WTC11 (cell line): ENCODE results near the gene SPHK2. TPM values are rescaled to one million over a fixed set of nuclear protein-coding genes. Genes with fewer than 3 reads are reported as not detected.

Source experiments
- ATAC-seq: fragments of 200-7000 bp; cut with Tn5 transposase; 2 replicates; pipeline ENCODE4 v1.10.0; 2021; ENCODE audit warnings: mild to moderate bottlenecking, moderate library complexity
- CTCF ChIA-PET: fragments of 300-600 bp; sonication (Branson Sonifier 250); formaldehyde crosslinking; loops from one replicate; lab custom pipeline; 2021; ENCODE audit warnings: antibody characterized with exemption; lab: Charles Lee
- POLR2A ChIA-PET: fragments of 350-600 bp; sonication (Branson Sonifier 250); formaldehyde crosslinking; loops from one replicate; lab custom pipeline; 2021; ENCODE audit warnings: antibody characterized with exemption; lab: Charles Lee
- DNase-seq: peaks from one replicate; pipeline ENCODE4 v3.0.0; 2021; ENCODE audit warnings: low spot score
- H3K27ac Mint-ChIP-seq: 2 replicates; pipeline ENCODE4 v1.8.0; 2021; ENCODE audit warnings: mixed read lengths
- H3K27me3 Mint-ChIP-seq: 2 replicates; pipeline ENCODE4 v1.8.0; 2021; ENCODE audit warnings: low read depth, mild to moderate bottlenecking, moderate library complexity, mixed read lengths
- H3K36me3 Mint-ChIP-seq: 2 replicates; pipeline ENCODE4 v1.8.0; 2021; ENCODE audit warnings: mixed read lengths
- H3K4me1 Mint-ChIP-seq: 2 replicates; pipeline ENCODE4 v1.8.0; 2022; ENCODE audit warnings: mixed read lengths
- H3K4me3 Mint-ChIP-seq: 2 replicates; pipeline ENCODE4 v1.8.0; 2021; ENCODE audit warnings: mild to moderate bottlenecking, moderate library complexity, mixed read lengths
- H3K9me3 Mint-ChIP-seq: 2 replicates; pipeline ENCODE4 v1.8.0; 2021; ENCODE audit warnings: mixed read lengths
- CBFB ChIP-seq: sonication (generic); formaldehyde crosslinking; IDR thresholded peaks from 2 replicates; pipeline ENCODE4 v1.8.1; 2022; ENCODE audit warnings: mild to moderate bottlenecking, low read depth, missing genetic modification reagents
- ESRRA ChIP-seq: sonication (generic); formaldehyde crosslinking; IDR thresholded peaks from 2 replicates; pipeline ENCODE4 v1.8.1; 2022; ENCODE audit warnings: mild to moderate bottlenecking, missing genetic modification reagents, borderline replicate concordance
- FOXK1 ChIP-seq: sonication (generic); formaldehyde crosslinking; IDR thresholded peaks from 2 replicates; pipeline ENCODE4 v1.8.0; 2022; ENCODE audit warnings: mild to moderate bottlenecking, moderate library complexity, missing genetic modification reagents
- GRHL2 ChIP-seq: fragments of 250-450 bp; sonication (Bioruptor Pico); IDR thresholded peaks from 2 replicates; pipeline ENCODE4 v1.8.0; 2022; ENCODE audit warnings: mild to moderate bottlenecking, moderate library complexity; ENCODE audit not compliant: insufficient replicate concordance, severe bottlenecking
- GTF2I ChIP-seq: fragments of 250-450 bp; sonication (Bioruptor Pico); conservative IDR thresholded peaks from 2 replicates; pipeline ENCODE4 v1.4.0; 2021; ENCODE audit warnings: mild to moderate bottlenecking
- IRF2 ChIP-seq: sonication (generic); formaldehyde crosslinking; IDR thresholded peaks from 2 replicates; pipeline ENCODE4 v1.8.0; 2022; ENCODE audit warnings: low read depth, missing genetic modification reagents, borderline replicate concordance
- NR1H2 ChIP-seq: sonication (generic); formaldehyde crosslinking; IDR thresholded peaks from 2 replicates; pipeline ENCODE4 v1.9.0; 2021; ENCODE audit warnings: mild to moderate bottlenecking, moderate library complexity, missing genetic modification reagents
- ZNF232 ChIP-seq: sonication (generic); formaldehyde crosslinking; IDR thresholded peaks from 2 replicates; pipeline ENCODE4 v1.8.0; 2022; ENCODE audit warnings: mild to moderate bottlenecking, missing genetic modification reagents
- ZNF263 ChIP-seq: sonication (generic); formaldehyde crosslinking; IDR thresholded peaks from 2 replicates; pipeline ENCODE4 v1.8.1; 2022; ENCODE audit warnings: low read depth, mild to moderate bottlenecking, moderate library complexity, missing genetic modification reagents
- ZNF423 ChIP-seq: fragments of 250-450 bp; sonication (Bioruptor Pico); IDR thresholded peaks from 2 replicates; pipeline ENCODE4 v2.1.2; 2022; ENCODE audit warnings: mild to moderate bottlenecking, moderate library complexity
- total RNA-seq: library from RNA; stranded (reverse); gene quantifications from 3 replicates; pipeline ENCODE4 v1.2.3, GENCODE V29; 2021
- TF ChIP-seq, protein P1 (sequence below): sonication (generic); formaldehyde crosslinking; IDR thresholded peaks from 2 replicates; pipeline ENCODE4 v1.8.1; 2023; ENCODE audit warnings: mild to moderate bottlenecking, moderate library complexity, missing genetic modification reagents
- TF ChIP-seq, protein P2 (sequence below): sonication (generic); formaldehyde crosslinking; IDR thresholded peaks from 2 replicates; pipeline ENCODE4 v1.8.0; 2022; ENCODE audit warnings: mild to moderate bottlenecking, missing genetic modification reagents
- TF ChIP-seq, protein P3 (sequence below): sonication (generic); formaldehyde crosslinking; IDR thresholded peaks from 2 replicates; pipeline ENCODE4 v1.8.1; 2022; ENCODE audit warnings: low read depth, missing genetic modification reagents, borderline replicate concordance
- TF ChIP-seq, protein P4 (sequence below): sonication (generic); formaldehyde crosslinking; IDR thresholded peaks from 2 replicates; pipeline ENCODE4 v1.8.0; 2023; ENCODE audit warnings: mild to moderate bottlenecking, missing genetic modification reagents
- TF ChIP-seq, protein P5 (sequence below): sonication (generic); formaldehyde crosslinking; IDR thresholded peaks from 2 replicates; pipeline ENCODE4 v1.8.1; 2023; ENCODE audit warnings: mild to moderate bottlenecking, missing genetic modification reagents, moderate library complexity
- TF ChIP-seq, protein P6 (sequence below): sonication (generic); formaldehyde crosslinking; IDR thresholded peaks from 2 replicates; pipeline ENCODE4 v1.8.0; 2022; ENCODE audit warnings: mild to moderate bottlenecking, missing genetic modification reagents
- TF ChIP-seq, protein P7 (sequence below): sonication (generic); formaldehyde crosslinking; IDR thresholded peaks from 2 replicates; pipeline ENCODE4 v1.8.1; 2023; ENCODE audit warnings: mild to moderate bottlenecking, missing genetic modification reagents, borderline replicate concordance

Gene SPHK2
- total RNA-seq, 1 experiment from 2014 or later, result 64.6 TPM

DNA sequence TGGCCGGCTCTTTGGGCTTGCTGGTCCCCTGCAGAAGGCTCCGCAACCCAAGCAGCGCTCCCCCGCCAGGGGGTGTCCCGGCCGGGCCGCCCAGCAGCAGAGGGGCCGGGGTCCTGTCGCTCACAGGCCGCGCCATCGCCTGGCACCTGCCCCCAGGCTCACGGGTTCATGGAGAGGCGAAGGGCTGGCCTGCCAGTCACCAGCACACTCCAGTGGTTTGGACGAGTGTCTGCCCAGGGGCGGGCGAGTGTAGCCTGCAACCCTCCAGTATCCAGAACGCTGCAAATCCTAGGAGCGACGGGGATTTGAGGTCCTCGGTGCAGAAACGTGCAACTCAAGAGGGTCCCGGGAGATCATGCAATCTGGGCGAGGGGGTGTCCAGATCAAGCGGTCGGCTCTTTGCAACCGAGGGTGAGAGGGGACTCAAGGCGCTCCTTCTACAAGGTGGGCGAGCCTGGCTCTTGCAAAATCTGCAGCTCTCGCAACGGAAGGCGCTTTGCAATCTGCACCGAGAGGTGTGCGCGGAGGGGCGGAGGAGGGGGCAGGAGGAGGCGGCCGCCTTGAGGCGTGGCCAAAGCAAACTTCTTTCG, 17.6 kb downstream of the SPHK2 start, which contains the start of gene DBP:
DBP (minus strand) TSS at position 521 of the 590 bp plus-strand sequence; CDS start at position 136, 385 bp downstream.
- H3K27me3 Mint-ChIP-seq, result peaks cover 15% of the 10 kb centered on the region
- ATAC-seq (peak; percentile 2; the same call in 1 of the 2 replicates), DNase-seq (peak; percentile 50)
- H3K9me3 Mint-ChIP-seq, result no peaks in the 10 kb centered on the region
- CTCF ChIA-PET, result interaction anchor here (1.5 to 1.6 kb wide), 2 partner anchors 9 to 176 kb away, joined by 4 to 5 read pairs; partner anchors contain the start of gene CA11
- peaks cover 9% of the 10 kb centered on the region; the same call in 1 of the 2 replicates for H3K36me3 Mint-ChIP-seq
- peak within 1 kb of the TSS; percentile 81 for H3K4me3 Mint-ChIP-seq
- TF ChIP-seq, protein P1, sequence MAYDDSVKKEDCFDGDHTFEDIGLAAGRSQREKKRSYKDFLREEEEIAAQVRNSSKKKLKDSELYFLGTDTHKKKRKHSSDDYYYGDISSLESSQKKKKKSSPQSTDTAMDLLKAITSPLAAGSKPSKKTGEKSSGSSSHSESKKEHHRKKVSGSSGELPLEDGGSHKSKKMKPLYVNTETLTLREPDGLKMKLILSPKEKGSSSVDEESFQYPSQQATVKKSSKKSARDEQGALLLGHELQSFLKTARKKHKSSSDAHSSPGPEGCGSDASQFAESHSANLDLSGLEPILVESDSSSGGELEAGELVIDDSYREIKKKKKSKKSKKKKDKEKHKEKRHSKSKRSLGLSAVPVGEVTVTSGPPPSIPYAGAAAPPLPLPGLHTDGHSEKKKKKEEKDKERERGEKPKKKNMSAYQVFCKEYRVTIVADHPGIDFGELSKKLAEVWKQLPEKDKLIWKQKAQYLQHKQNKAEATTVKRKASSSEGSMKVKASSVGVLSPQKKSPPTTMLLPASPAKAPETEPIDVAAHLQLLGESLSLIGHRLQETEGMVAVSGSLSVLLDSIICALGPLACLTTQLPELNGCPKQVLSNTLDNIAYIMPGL (CRISPR knock-in tag), result 0 out of 2 replicates have a peak, but pooled peaks have one; percentile 9
- TF ChIP-seq, protein P2, sequence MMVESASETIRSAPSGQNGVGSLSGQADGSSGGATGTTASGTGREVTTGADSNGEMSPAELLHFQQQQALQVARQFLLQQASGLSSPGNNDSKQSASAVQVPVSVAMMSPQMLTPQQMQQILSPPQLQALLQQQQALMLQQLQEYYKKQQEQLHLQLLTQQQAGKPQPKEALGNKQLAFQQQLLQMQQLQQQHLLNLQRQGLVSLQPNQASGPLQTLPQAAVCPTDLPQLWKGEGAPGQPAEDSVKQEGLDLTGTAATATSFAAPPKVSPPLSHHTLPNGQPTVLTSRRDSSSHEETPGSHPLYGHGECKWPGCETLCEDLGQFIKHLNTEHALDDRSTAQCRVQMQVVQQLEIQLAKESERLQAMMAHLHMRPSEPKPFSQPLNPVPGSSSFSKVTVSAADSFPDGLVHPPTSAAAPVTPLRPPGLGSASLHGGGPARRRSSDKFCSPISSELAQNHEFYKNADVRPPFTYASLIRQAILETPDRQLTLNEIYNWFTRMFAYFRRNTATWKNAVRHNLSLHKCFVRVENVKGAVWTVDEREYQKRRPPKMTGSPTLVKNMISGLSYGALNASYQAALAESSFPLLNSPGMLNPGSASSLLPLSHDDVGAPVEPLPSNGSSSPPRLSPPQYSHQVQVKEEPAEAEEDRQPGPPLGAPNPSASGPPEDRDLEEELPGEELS (CRISPR knock-in tag), result no peak
- TF ChIP-seq IRF2 (CRISPR knock-in tag), result 0 out of 2 replicates have a peak, but pooled peaks have one; percentile 27
- 0 out of 2 replicates have a peak, but pooled peaks have one; percentile 2 for TF ChIP-seq CBFB (CRISPR knock-in tag)
- TF ChIP-seq, all 79 proteins: peak for 3
- POLR2A ChIA-PET, result interaction anchor here (1.2 kb wide), 1 partner anchor 102 kb away, joined by 3 read pairs; no protein-coding TSS in a partner anchor
- peak within 1 kb of the TSS; percentile 98 for H3K27ac Mint-ChIP-seq
- peaks cover 41% of the 10 kb centered on the region for H3K4me1 Mint-ChIP-seq

DNA sequence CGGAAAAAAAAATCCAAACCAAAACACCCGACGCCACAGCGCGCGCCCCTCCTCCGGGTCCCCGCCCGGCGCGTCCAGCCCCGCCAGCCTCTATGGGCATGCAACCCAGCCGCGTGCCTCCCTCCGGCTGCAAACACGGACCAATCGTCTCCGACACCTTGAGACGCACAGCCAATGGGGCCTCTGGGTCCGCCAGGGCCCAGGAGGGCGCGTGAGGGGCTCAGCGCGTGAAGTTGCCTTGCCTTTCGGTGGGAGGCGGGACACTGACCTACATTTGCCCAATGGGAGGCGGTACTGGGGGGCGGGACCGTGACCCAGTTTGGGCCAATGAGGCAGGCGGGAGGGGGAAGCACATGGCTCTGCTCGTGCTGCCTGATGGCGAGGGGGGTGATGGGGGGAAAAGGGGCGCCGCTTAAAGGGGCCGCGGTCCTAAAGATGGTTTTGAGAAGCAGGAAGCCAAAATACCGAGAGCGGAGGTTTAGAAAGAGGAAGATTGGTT, 18.2 kb downstream of the SPHK2 start:
- H3K36me3 Mint-ChIP-seq, result peaks cover 9% of the 10 kb centered on the region; the same call in 1 of the 2 replicates
- peaks cover 15% of the 10 kb centered on the region for H3K27me3 Mint-ChIP-seq
- H3K9me3 Mint-ChIP-seq, result no peaks in the 10 kb centered on the region
- H3K4me3 Mint-ChIP-seq, result peak overlapping the region; percentile 81
- CTCF ChIA-PET, result interaction anchor here (1.5 to 1.6 kb wide), 2 partner anchors 8 to 176 kb away, joined by 4 to 5 read pairs; partner anchors contain the start of gene CA11
- peaks cover 39% of the 10 kb centered on the region for H3K4me1 Mint-ChIP-seq
- POLR2A ChIA-PET, result interaction anchor here (1.2 kb wide), 1 partner anchor 101 kb away, joined by 3 read pairs; no protein-coding TSS in a partner anchor
- DNase-seq (peak; percentile 99), ATAC-seq (peak; percentile 74)
- H3K27ac Mint-ChIP-seq, result peak overlapping the region; percentile 98
- TF ChIP-seq, protein P3, sequence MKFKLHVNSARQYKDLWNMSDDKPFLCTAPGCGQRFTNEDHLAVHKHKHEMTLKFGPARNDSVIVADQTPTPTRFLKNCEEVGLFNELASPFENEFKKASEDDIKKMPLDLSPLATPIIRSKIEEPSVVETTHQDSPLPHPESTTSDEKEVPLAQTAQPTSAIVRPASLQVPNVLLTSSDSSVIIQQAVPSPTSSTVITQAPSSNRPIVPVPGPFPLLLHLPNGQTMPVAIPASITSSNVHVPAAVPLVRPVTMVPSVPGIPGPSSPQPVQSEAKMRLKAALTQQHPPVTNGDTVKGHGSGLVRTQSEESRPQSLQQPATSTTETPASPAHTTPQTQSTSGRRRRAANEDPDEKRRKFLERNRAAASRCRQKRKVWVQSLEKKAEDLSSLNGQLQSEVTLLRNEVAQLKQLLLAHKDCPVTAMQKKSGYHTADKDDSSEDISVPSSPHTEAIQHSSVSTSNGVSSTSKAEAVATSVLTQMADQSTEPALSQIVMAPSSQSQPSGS (CRISPR knock-in tag), result peak; percentile 80; the same call in 1 of the 2 replicates
- TF ChIP-seq, protein P4, sequence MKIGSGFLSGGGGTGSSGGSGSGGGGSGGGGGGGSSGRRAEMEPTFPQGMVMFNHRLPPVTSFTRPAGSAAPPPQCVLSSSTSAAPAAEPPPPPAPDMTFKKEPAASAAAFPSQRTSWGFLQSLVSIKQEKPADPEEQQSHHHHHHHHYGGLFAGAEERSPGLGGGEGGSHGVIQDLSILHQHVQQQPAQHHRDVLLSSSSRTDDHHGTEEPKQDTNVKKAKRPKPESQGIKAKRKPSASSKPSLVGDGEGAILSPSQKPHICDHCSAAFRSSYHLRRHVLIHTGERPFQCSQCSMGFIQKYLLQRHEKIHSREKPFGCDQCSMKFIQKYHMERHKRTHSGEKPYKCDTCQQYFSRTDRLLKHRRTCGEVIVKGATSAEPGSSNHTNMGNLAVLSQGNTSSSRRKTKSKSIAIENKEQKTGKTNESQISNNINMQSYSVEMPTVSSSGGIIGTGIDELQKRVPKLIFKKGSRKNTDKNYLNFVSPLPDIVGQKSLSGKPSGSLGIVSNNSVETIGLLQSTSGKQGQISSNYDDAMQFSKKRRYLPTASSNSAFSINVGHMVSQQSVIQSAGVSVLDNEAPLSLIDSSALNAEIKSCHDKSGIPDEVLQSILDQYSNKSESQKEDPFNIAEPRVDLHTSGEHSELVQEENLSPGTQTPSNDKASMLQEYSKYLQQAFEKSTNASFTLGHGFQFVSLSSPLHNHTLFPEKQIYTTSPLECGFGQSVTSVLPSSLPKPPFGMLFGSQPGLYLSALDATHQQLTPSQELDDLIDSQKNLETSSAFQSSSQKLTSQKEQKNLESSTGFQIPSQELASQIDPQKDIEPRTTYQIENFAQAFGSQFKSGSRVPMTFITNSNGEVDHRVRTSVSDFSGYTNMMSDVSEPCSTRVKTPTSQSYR (CRISPR knock-in tag), result peak; percentile 60; the same call in 1 of the 2 replicates
- TF ChIP-seq GRHL2 (no peak), ZNF423 (no peak), ESRRA (CRISPR knock-in tag) (peak; percentile 86; the same call in 1 of the 2 replicates), ZNF232 (CRISPR knock-in tag) (peak; percentile 91), GTF2I (CRISPR knock-in tag) (no peak), FOXK1 (peak; percentile 92), ZNF263 (CRISPR knock-in tag) (peak; percentile 55; the same call in 1 of the 2 replicates), NR1H2 (CRISPR knock-in tag) (no peak)
- TF ChIP-seq, protein P5, sequence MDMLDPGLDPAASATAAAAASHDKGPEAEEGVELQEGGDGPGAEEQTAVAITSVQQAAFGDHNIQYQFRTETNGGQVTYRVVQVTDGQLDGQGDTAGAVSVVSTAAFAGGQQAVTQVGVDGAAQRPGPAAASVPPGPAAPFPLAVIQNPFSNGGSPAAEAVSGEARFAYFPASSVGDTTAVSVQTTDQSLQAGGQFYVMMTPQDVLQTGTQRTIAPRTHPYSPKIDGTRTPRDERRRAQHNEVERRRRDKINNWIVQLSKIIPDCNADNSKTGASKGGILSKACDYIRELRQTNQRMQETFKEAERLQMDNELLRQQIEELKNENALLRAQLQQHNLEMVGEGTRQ (CRISPR knock-in tag), result peak; percentile 83
- TF ChIP-seq, protein P6, sequence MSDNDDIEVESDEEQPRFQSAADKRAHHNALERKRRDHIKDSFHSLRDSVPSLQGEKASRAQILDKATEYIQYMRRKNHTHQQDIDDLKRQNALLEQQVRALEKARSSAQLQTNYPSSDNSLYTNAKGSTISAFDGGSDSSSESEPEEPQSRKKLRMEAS (CRISPR knock-in tag), result peak; percentile 96
- TF ChIP-seq, protein P7, sequence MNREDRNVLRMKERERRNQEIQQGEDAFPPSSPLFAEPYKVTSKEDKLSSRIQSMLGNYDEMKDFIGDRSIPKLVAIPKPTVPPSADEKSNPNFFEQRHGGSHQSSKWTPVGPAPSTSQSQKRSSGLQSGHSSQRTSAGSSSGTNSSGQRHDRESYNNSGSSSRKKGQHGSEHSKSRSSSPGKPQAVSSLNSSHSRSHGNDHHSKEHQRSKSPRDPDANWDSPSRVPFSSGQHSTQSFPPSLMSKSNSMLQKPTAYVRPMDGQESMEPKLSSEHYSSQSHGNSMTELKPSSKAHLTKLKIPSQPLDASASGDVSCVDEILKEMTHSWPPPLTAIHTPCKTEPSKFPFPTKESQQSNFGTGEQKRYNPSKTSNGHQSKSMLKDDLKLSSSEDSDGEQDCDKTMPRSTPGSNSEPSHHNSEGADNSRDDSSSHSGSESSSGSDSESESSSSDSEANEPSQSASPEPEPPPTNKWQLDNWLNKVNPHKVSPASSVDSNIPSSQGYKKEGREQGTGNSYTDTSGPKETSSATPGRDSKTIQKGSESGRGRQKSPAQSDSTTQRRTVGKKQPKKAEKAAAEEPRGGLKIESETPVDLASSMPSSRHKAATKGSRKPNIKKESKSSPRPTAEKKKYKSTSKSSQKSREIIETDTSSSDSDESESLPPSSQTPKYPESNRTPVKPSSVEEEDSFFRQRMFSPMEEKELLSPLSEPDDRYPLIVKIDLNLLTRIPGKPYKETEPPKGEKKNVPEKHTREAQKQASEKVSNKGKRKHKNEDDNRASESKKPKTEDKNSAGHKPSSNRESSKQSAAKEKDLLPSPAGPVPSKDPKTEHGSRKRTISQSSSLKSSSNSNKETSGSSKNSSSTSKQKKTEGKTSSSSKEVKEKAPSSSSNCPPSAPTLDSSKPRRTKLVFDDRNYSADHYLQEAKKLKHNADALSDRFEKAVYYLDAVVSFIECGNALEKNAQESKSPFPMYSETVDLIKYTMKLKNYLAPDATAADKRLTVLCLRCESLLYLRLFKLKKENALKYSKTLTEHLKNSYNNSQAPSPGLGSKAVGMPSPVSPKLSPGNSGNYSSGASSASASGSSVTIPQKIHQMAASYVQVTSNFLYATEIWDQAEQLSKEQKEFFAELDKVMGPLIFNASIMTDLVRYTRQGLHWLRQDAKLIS (CRISPR knock-in tag), result 0 out of 2 replicates have a peak, but pooled peaks have one; percentile 41
